SK-N-SH (cell line): Measurements from ENCODE around the gene MYO19. TPM values are rescaled to one million over a fixed set of nuclear protein-coding genes. Genes with fewer than 3 reads are reported as not detected.

Experiments
- CTCF ChIA-PET: fragments of 300-600, 350-600 bp; formaldehyde crosslinking; extraction: SDS; loops from one replicate; lab custom pipeline; 2021; lab: Yijun Ruan, JAX
- POLR2A ChIA-PET: fragments of 350-600 bp; sonication (Branson Sonifier 250); formaldehyde crosslinking; extraction: SDS; loops from one replicate; lab custom pipeline; 2020; ENCODE audit warnings: antibody characterized with exemption, inconsistent platforms; lab: Yijun Ruan, JAX
- DNase-seq: peaks from one replicate; pipeline ENCODE4 v3.0.0; 2012
- H2AFZ ChIP-seq: fragments of 200-600 bp; sonication (generic); 2 replicates; pipeline ENCODE4 v1.8.1; 2016; ENCODE audit warnings: antibody characterized with exemption, mild to moderate bottlenecking, low read depth
- H3F3A ChIP-seq: fragments of 200-600 bp; sonication (generic); replicated peaks from 2 replicates; pipeline ENCODE3; 2016; ENCODE audit warnings: antibody characterized with exemption, mild to moderate bottlenecking; ENCODE audit not compliant: insufficient read depth
- H3K27ac ChIP-seq, 2 experiments: fragments of 200-500 bp in 1 of 2; fragments of 200-600 bp in 1 of 2; sonication (Bioruptor generic) in 1 of 2; sonication (generic), shearing (Covaris generic) in 1 of 2; 2 replicates each; pipeline versions ENCODE4 v1.5.1 to v1.6.1; 2014 to 2016; ENCODE audit warnings: low read depth in 2 of 2, inconsistent platforms in 1 of 2, low read length in 1 of 2, mild to moderate bottlenecking in 1 of 2, mixed read lengths in 1 of 2
- H3K27me3 ChIP-seq: fragments of 200-600 bp; sonication (generic), shearing (Covaris generic); 2 replicates; pipeline ENCODE4 v1.6.1; 2016; ENCODE audit warnings: mixed run types; ENCODE audit not compliant: insufficient read depth
- H3K36me3 ChIP-seq, 2 experiments: fragments of 200-500 bp in 1 of 2; fragments of 200-600 bp in 1 of 2; sonication (Bioruptor generic) in 1 of 2; sonication (generic) in 1 of 2; replicated peaks in 1 of 2; 2 replicates each; pipeline versions ENCODE3 to v1.5.1; 2014 to 2016; ENCODE audit warnings: low read length in 1 of 2, mild to moderate bottlenecking in 1 of 2; ENCODE audit not compliant: insufficient read depth in 2 of 2, control insufficient read depth in 1 of 2
- H3K4me1 ChIP-seq, 2 experiments: fragments of 200-500 bp in 1 of 2; fragments of 200-600 bp in 1 of 2; sonication (Bioruptor generic) in 1 of 2; sonication (generic), shearing (Covaris generic) in 1 of 2; 2 replicates each; pipeline versions ENCODE4 v1.5.1 to v1.6.1; 2014 to 2016; ENCODE audit warnings: low read depth in 1 of 2, low read length in 1 of 2, mixed run types in 1 of 2; ENCODE audit not compliant: insufficient read depth in 2 of 2, control insufficient read depth in 1 of 2
- H3K4me2 ChIP-seq: fragments of 200-600 bp; sonication (generic), shearing (Covaris generic); 2 replicates; pipeline ENCODE4 v1.6.1; 2017; ENCODE audit warnings: mixed run types
- H3K4me3 ChIP-seq, 2 experiments: fragments of 200-500 bp in 1 of 2; fragments of 200-600 bp in 1 of 2; sonication (Bioruptor generic) in 1 of 2; sonication (generic), shearing (Covaris generic) in 1 of 2; 2 replicates each; pipeline versions ENCODE4 v1.5.1 to v1.8.1; 2014 to 2016; ENCODE audit warnings: low read depth in 2 of 2, inconsistent platforms in 1 of 2, low read length in 1 of 2, mild to moderate bottlenecking in 1 of 2, mixed read lengths in 1 of 2, moderate library complexity in 1 of 2
- H3K79me2 ChIP-seq: fragments of 200-600 bp; sonication (generic); 2 replicates; pipeline ENCODE4 v1.8.1; 2017; ENCODE audit warnings: mild to moderate bottlenecking; ENCODE audit not compliant: insufficient read depth
- H3K9ac ChIP-seq: fragments of 200-600 bp; sonication (generic); 2 replicates; pipeline ENCODE4 v1.6.1; 2017; ENCODE audit warnings: mixed run types
- H3K9me2 ChIP-seq: fragments of 200-600 bp; sonication (generic); 2 replicates; pipeline ENCODE4 v1.6.1; 2017; ENCODE audit warnings: mixed run types
- H3K9me3 ChIP-seq: fragments of 200-600 bp; sonication (generic); 2 replicates; pipeline ENCODE4 v1.6.1; 2017; ENCODE audit warnings: mixed run types, mild to moderate bottlenecking, moderate library complexity
- H4K20me1 ChIP-seq: fragments of 200-600 bp; sonication (generic); 2 replicates; pipeline ENCODE4 v1.6.1; 2017; ENCODE audit warnings: mild to moderate bottlenecking, mixed run types; ENCODE audit not compliant: insufficient read depth
- CHD2 ChIP-seq: fragments of 150-350 bp; IDR thresholded peaks from 2 replicates; pipeline ENCODE4 v1.6.1; 2018; ENCODE audit warnings: low read length; ENCODE audit not compliant: partially characterized antibody
- ELF1 ChIP-seq: IDR thresholded peaks from 2 replicates; pipeline ENCODE4 v1.4.0; 2012
- EP300 ChIP-seq, 2 experiments: IDR thresholded peaks; 2 replicates each; pipeline versions ENCODE4 v1.4.0 to v1.6.1; 2012; ENCODE audit warnings: borderline replicate concordance in 1 of 2, low read depth in 1 of 2, low read length in 1 of 2
- EZH2phosphoT487 ChIP-seq: fragments of 200-600 bp; sonication (generic); IDR thresholded peaks from 2 replicates; pipeline ENCODE4 v1.6.1; 2017; ENCODE audit warnings: low read depth, mixed run types, mild to moderate bottlenecking, antibody characterized with exemption, moderate library complexity, borderline replicate concordance
- FOSL2 ChIP-seq: IDR thresholded peaks from 2 replicates; pipeline ENCODE4 v1.4.0; 2012; ENCODE audit warnings: low read depth, mild to moderate bottlenecking, moderate library complexity, borderline replicate concordance
- FOXJ3 ChIP-seq: sonication (generic); formaldehyde crosslinking; IDR thresholded peaks from 2 replicates; pipeline ENCODE4 v1.5.1; 2020; ENCODE audit warnings: mild to moderate bottlenecking, missing genetic modification reagents
- GABPA ChIP-seq: IDR thresholded peaks from 2 replicates; pipeline ENCODE4 v1.4.0; 2012; ENCODE audit warnings: low read depth, mild to moderate bottlenecking
- GATA2 ChIP-seq: sonication (generic); formaldehyde crosslinking; IDR thresholded peaks from 2 replicates; pipeline ENCODE4 v1.5.0; 2020; ENCODE audit warnings: mild to moderate bottlenecking, missing genetic modification reagents
- MAX ChIP-seq: IDR thresholded peaks from 2 replicates; pipeline ENCODE4 v1.4.0; 2012; ENCODE audit warnings: low read depth
- MEF2A ChIP-seq: IDR thresholded peaks from 2 replicates; pipeline ENCODE4 v1.4.0; 2012; ENCODE audit warnings: low read depth, borderline replicate concordance
- MXI1 ChIP-seq: IDR thresholded peaks from 2 replicates; pipeline ENCODE4 v1.6.1; 2012; ENCODE audit warnings: mild to moderate bottlenecking, low read depth, low read length, improper control_type of control experiment
- NFIC ChIP-seq: IDR thresholded peaks from 2 replicates; pipeline ENCODE4 v1.4.0; 2012; ENCODE audit warnings: borderline replicate concordance
- PBX3 ChIP-seq: IDR thresholded peaks from 2 replicates; pipeline ENCODE4; 2012
- POLR2AphosphoS5 ChIP-seq: IDR thresholded peaks from 2 replicates; pipeline ENCODE4 v1.6.1; 2012; ENCODE audit warnings: low read depth, low read length
- RCOR1 ChIP-seq: fragments of 150-350 bp; IDR thresholded peaks from 2 replicates; pipeline ENCODE4 v1.6.1; 2017; ENCODE audit warnings: antibody characterized with exemption, low read length
- SMC3 ChIP-seq: IDR thresholded peaks from 2 replicates; pipeline ENCODE4 v1.6.1; 2012; ENCODE audit warnings: low read depth, low read length, improper control_type of control experiment
- TEAD4 ChIP-seq: IDR thresholded peaks from 2 replicates; pipeline ENCODE4 v1.4.0; 2012; ENCODE audit warnings: mild to moderate bottlenecking, borderline replicate concordance; ENCODE audit not compliant: insufficient read depth
- USF2 ChIP-seq: fragments of 150-350 bp; IDR thresholded peaks from 2 replicates; pipeline ENCODE4 v1.6.1; 2017; ENCODE audit warnings: antibody characterized with exemption, low read length, low read depth, borderline replicate concordance
- YY1 ChIP-seq: IDR thresholded peaks from 2 replicates; pipeline ENCODE4 v1.4.0; 2012; ENCODE audit warnings: low read depth, mild to moderate bottlenecking
- WGBS: methylation state at CpG from one replicate; pipeline ENCODE4 v1.1.6; 2017; ENCODE audit warnings: low lambda C conversion rate; 5-methylcytosine and 5-hydroxymethylcytosine counted together
- polyA plus RNA-seq, 3 experiments: library from polyadenylated mRNA; depleted of rRNA; stranded (reverse); fragments of >200 nt; gene quantifications; 2 replicates each; pipeline ENCODE4 v1.2.3, GENCODE V29; 2012

Gene MYO19
- polyA plus RNA-seq, 1 of the 3 experiments (the other 2 are of a cell fraction), result 61.6 TPM

GRCh38 chr17:36501351-36501750 lies 33.3 kb downstream of the MYO19 start:
- Histone ChIP-seq H3K4me3 (no peak overlapping the region), H2AFZ (no peak overlapping the region), H3F3A (no peaks in the 10 kb centered on the region), H3K36me3 (peaks cover 26 to 44% of the 10 kb centered on the region in 2 experiments), H4K20me1 (no peaks in the 10 kb centered on the region), H3K9me2 (no peaks in the 10 kb centered on the region), H3K4me1 (peaks cover 0 to 22% of the 10 kb centered on the region in 2 experiments; a peak in 1 of 4 replicates), H3K9me3 (no peaks in the 10 kb centered on the region), H3K27ac (no peak overlapping the region; a peak in 1 of 4 replicates), H3K9ac (no peak overlapping the region), H3K27me3 (no peaks in the 10 kb centered on the region), H3K4me2 (no peak overlapping the region), H3K79me2 (no peaks in the 10 kb centered on the region)
- ChIA-PET POLR2A (no interaction called here), CTCF (no interaction called here)
- TF ChIP-seq FOSL2 (no peak), MAX (no peak), EP300 (IDR thresholded peaks at IDR 0.05; ENCODE audit: borderline replicate concordance in 1 of 2, low read depth in 1 of 2, low read length in 1 of 2) (no peak), TEAD4 (no peak), YY1 (no peak)
- DNase-seq, result no peak
- WGBS, result 89% methylated on average over 3 of the region's 3 CpGs

- no peak overlapping the region for H2AFZ ChIP-seq
These were observed 33.9 kb downstream of the MYO19 start for GRCh38 chr17:36500745-36501225.

GRCh38 chr17:36498560-36499300 lies 35.9 kb downstream of the MYO19 start:
- peaks cover 36 to 59% of the 10 kb centered on the region in 2 experiments for H3K36me3 ChIP-seq
- H3K9me2 ChIP-seq, result no peaks in the 10 kb centered on the region
- ChIA-PET CTCF (interaction anchor here (1.0 to 4.4 kb wide), 2 partner anchors 16 to 36 kb away, joined by 5 to 22 read pairs; partner anchors contain the start of genes MYO19 and PIGW), POLR2A (interaction anchor here (0.6 to 1.6 kb wide), 5 partner anchors 12 to 46 kb away, joined by 3 to 13 read pairs (median 4); partner anchors contain the start of genes GGNBP2, MYO19, PIGW and ZNHIT3)
- no peaks in the 10 kb centered on the region for H3K79me2 ChIP-seq
- H3K27me3 ChIP-seq, result no peaks in the 10 kb centered on the region
- H3K4me3 ChIP-seq, result no peak overlapping the region
- H3K4me2 ChIP-seq, result no peak overlapping the region
- DNase-seq, result peak; percentile 68
- H3K9ac ChIP-seq, result no peak overlapping the region
- no peaks in the 10 kb centered on the region for H3K9me3 ChIP-seq
- H3K27ac ChIP-seq, result peak overlapping the region in 1 of 2 experiments; percentile 92; a peak in 2 of 4 replicates
- WGBS, result 69% methylated on average over 7 of the region's 7 CpGs
- H4K20me1 ChIP-seq, result no peaks in the 10 kb centered on the region
- H3K4me1 ChIP-seq, result peaks cover 0 to 22% of the 10 kb centered on the region in 2 experiments; a peak in 1 of 4 replicates
- TF ChIP-seq CHD2 (no peak), NFIC (no peak), FOSL2 (no peak), POLR2AphosphoS5 (no peak), MEF2A (no peak), MXI1 (peak; percentile 74), GATA2 (CRISPR knock-in tag) (peak; percentile 72), RCOR1 (0 out of 2 replicates have a peak, but pooled peaks have one; percentile 45), SMC3 (no peak), YY1 (no peak), PBX3 (no peak), USF2 (no peak), EP300 (IDR thresholded peaks at IDR 0.05; ENCODE audit: borderline replicate concordance in 1 of 2, low read depth in 1 of 2, low read length in 1 of 2) (peak in 1 of 2 experiments; percentile 60; a peak in 2 of 4 replicates)
- H2AFZ ChIP-seq, result no peak overlapping the region
- no peaks in the 10 kb centered on the region for H3F3A ChIP-seq

More at GRCh38 chr17:36500745-36501225, 33.9 kb downstream of the MYO19 start:
- Histone ChIP-seq H3K27ac (peak overlapping the region in 1 of 2 experiments; percentile 23; a peak in 1 of 4 replicates), H3K4me3 (no peak overlapping the region), H3K9me2 (no peaks in the 10 kb centered on the region), H3K27me3 (no peaks in the 10 kb centered on the region), H3K9me3 (no peaks in the 10 kb centered on the region), H3K79me2 (no peaks in the 10 kb centered on the region), H3K36me3 (peaks cover 30 to 49% of the 10 kb centered on the region in 2 experiments), H3K9ac (no peak overlapping the region), H4K20me1 (no peaks in the 10 kb centered on the region), H3F3A (no peaks in the 10 kb centered on the region), H3K4me1 (peaks cover 0 to 22% of the 10 kb centered on the region in 2 experiments; a peak in 1 of 4 replicates), H3K4me2 (no peak overlapping the region)
- 94% methylated on average over 6 of the region's 15 CpGs for WGBS
- ChIA-PET POLR2A (no interaction called here), CTCF (interaction anchor here (1.0 to 4.4 kb wide), 2 partner anchors 18 to 33 kb away, joined by 3 to 22 read pairs; partner anchors contain the start of genes MYO19 and PIGW)
- no peak for DNase-seq
- TF ChIP-seq FOXJ3 (CRISPR knock-in tag) (no peak), ELF1 (no peak), GABPA (no peak), MXI1 (no peak), EZH2phosphoT487 (no peak)
